ENCODE data around the gene DEGS1. TPM values are rescaled to one million over a fixed set of nuclear protein-coding genes. Genes with fewer than 3 reads are reported as not detected.

The DEGS1 gene
- total and polyA plus RNA-seq, 10 of the 15 experiments (the other 5 are each of a cell fraction or from before 2014, with no cell fraction given): 16.5 to 133 (median 46.0) TPM

DNA sequence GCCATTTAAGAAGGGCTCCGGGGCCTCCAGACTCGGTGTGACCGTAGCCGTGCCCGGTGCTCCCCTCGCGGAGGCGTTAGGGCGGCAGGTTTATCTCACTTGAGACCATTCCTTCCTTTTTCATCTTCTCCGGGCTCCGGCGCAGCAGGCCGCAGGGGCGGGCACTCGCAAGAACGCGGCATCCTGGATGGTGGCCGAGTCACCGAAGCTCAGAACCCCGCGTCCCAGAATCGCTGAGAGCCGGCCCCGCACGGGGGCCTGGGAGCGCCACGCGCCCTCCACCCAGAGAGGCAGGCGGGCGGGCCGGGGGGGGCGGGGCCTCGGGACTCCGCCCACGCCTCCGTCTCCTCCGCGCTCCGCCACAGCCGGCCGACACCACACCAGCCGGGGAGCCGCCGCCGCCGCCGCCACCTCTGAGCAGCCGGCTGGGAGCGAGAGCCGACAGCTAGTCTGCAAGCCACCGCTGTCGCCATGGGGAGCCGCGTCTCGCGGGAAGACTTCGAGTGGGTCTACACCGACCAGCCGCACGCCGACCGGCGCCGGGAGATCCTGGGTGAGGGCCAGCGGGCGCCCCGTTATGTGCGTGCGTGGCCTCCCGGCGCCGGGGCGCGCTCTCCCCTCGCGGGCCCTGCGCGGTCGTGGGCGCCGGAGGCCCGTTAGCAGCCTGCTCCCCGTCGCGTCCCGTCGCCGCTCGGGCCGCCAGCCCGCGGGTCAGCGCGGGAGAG, at the start of gene DEGS1 (continued):
- TF ChIP-seq, protein P1, sequence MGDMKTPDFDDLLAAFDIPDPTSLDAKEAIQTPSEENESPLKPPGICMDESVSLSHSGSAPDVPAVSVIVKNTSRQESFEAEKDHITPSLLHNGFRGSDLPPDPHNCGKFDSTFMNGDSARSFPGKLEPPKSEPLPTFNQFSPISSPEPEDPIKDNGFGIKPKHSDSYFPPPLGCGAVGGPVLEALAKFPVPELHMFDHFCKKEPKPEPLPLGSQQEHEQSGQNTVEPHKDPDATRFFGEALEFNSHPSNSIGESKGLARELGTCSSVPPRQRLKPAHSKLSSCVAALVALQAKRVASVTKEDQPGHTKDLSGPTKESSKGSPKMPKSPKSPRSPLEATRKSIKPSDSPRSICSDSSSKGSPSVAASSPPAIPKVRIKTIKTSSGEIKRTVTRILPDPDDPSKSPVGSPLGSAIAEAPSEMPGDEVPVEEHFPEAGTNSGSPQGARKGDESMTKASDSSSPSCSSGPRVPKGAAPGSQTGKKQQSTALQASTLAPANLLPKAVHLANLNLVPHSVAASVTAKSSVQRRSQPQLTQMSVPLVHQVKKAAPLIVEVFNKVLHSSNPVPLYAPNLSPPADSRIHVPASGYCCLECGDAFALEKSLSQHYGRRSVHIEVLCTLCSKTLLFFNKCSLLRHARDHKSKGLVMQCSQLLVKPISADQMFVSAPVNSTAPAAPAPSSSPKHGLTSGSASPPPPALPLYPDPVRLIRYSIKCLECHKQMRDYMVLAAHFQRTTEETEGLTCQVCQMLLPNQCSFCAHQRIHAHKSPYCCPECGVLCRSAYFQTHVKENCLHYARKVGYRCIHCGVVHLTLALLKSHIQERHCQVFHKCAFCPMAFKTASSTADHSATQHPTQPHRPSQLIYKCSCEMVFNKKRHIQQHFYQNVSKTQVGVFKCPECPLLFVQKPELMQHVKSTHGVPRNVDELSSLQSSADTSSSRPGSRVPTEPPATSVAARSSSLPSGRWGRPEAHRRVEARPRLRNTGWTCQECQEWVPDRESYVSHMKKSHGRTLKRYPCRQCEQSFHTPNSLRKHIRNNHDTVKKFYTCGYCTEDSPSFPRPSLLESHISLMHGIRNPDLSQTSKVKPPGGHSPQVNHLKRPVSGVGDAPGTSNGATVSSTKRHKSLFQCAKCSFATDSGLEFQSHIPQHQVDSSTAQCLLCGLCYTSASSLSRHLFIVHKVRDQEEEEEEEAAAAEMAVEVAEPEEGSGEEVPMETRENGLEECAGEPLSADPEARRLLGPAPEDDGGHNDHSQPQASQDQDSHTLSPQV (IDR thresholded peaks at IDR 0.05): no peak
- peak; percentile 34; the same call in 2 of the 3 replicates for TF ChIP-seq POU2F2 (IDR thresholded peaks at IDR 0.05; ENCODE audit: borderline replicate concordance, low read depth, low read length)

DNA sequence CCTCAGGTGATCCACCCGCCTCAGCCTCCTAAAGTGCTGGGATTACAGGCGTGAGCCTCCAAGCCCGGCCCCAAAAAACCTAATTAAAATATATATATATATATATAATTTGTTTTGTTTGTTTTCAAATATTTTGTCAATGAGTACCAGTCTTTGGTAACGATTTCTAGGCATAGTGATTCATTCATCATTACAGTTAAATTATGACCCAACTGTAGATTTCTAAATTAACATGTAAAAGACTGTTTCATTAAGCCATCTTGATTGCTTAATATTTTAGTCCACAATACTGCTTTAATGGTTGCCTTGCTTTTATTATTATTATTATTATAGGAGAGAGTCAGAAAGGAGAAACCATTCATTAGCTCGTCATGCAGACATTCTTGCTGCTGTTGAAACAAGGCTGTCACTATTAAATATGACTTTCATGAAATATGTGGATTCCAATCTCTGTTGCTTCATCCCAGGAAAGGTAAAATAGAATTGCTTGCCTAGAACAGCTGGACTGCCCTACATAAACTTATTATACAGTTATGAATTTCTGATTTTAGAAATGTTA, 49.2 kb upstream of the DEGS1 start:
- ChIA-PET SMC1A (ENCODE audit: uncharacterized antibody, unreplicated experiment) (interaction anchor here (1.0 to 1.6 kb wide), 2 partner anchors 12 to 18 kb away, joined by 3 read pairs; no protein-coding TSS in a partner anchor), CTCF (interaction anchor here (1.0 kb wide), 1 partner anchor 18 kb away, joined by 3 read pairs; no protein-coding TSS in a partner anchor), RAD21 (ENCODE audit: unreplicated experiment) (no interaction called here), POLR2A (interaction anchor here (0.7 kb wide), 1 partner anchor 11 kb away, joined by 3 read pairs; no protein-coding TSS in a partner anchor)
- H3K4me1 ChIP-seq (ENCODE audit: control insufficient read depth, insufficient read depth, low read length): no peaks in the 10 kb centered on the region
- no peak overlapping the region for H3K4me2 ChIP-seq (ENCODE audit: control insufficient read depth, insufficient read depth)
- H3K79me2 ChIP-seq (ENCODE audit: control insufficient read depth, insufficient read depth, low read length): no peaks in the 10 kb centered on the region
- no peak overlapping the region for H3K27ac ChIP-seq (ENCODE audit: control insufficient read depth, insufficient read depth)
- no peak overlapping the region for H3K4me3 ChIP-seq
- ATAC-seq: no peak
- BruUV-seq (replicated peaks): no TSS peak
- H3K27me3 ChIP-seq (replicated peaks in 1 of 2; ENCODE audit: control insufficient read depth in 2 of 2, insufficient read depth in 2 of 2, low read length in 1 of 2): no peaks in the 10 kb centered on the region
- intact Hi-C loops (cut with micrococcal nuclease; ENCODE audit: unreplicated experiment) (no loop called here), in situ Hi-C loops (cut with MboI) (no loop called here)
- no peak for FAIRE-seq
- H3K36me3 ChIP-seq (ENCODE audit: control insufficient read depth in 2 of 2, insufficient read depth in 2 of 2, low read length in 1 of 2): peaks cover 0 to 19% of the 10 kb centered on the region in 2 experiments; a peak in 3 of 4 replicates
- H2AFZ ChIP-seq (ENCODE audit: control insufficient read depth, low read depth, low read length): no peak overlapping the region
- H4K20me1 ChIP-seq (ENCODE audit: control insufficient read depth, insufficient read depth): no peaks in the 10 kb centered on the region
- H3K9me3 ChIP-seq (replicated peaks; ENCODE audit: control insufficient read depth, insufficient read depth, low read length): peaks cover 2% of the 10 kb centered on the region; the same call in 2 of the 3 replicates
- 79% methylated on average over 5 of the region's 5 CpGs for WGBS (ENCODE audit: insufficient coverage, insufficient replicate concordance, low lambda C conversion rate, missing lambda C conversion rate)
- no peak for DNase-seq (ENCODE audit: low read depth, low spot score)
- no peak overlapping the region for H3K9ac ChIP-seq (ENCODE audit: control insufficient read depth, insufficient read depth, low read length)
- no peak for TF ChIP-seq GABPA (IDR thresholded peaks at IDR 0.05; ENCODE audit: low read depth)
- no peak for TF ChIP-seq SPI1 (IDR thresholded peaks at IDR 0.05; ENCODE audit: borderline replicate concordance, insufficient read depth, low read depth, low read length)
- no peak for TF ChIP-seq KLF5 (IDR thresholded peaks at IDR 0.05; ENCODE audit: partially characterized antibody)
- no peak for TF ChIP-seq RFX5 (IDR thresholded peaks at IDR 0.05; ENCODE audit: low read depth, low read length)
- no peak for TF ChIP-seq POLR2AphosphoS5 (IDR thresholded peaks at IDR 0.05; ENCODE audit: low read length)
- no peak for TF ChIP-seq JUNB (IDR thresholded peaks at IDR 0.05)
- TF ChIP-seq, protein P2, sequence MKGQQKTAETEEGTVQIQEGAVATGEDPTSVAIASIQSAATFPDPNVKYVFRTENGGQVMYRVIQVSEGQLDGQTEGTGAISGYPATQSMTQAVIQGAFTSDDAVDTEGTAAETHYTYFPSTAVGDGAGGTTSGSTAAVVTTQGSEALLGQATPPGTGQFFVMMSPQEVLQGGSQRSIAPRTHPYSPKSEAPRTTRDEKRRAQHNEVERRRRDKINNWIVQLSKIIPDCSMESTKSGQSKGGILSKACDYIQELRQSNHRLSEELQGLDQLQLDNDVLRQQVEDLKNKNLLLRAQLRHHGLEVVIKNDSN (IDR thresholded peaks at IDR 0.05; ENCODE audit: borderline replicate concordance, extremely low read length, insufficient read depth, low read depth, low read length): no peak
- TF ChIP-seq BHLHE40 (IDR thresholded peaks at IDR 0.05; ENCODE audit: borderline replicate concordance in 1 of 2, low read depth in 2 of 2, low read length in 1 of 2): no peak
- TF ChIP-seq HCFC1 (IDR thresholded peaks at IDR 0.05; ENCODE audit: low read length): no peak
- no peak for TF ChIP-seq WRNIP1 (IDR thresholded peaks at IDR 0.05; ENCODE audit: borderline replicate concordance, low read depth, low read length)
- TF ChIP-seq EZH2 (IDR thresholded peaks at IDR 0.05; ENCODE audit: borderline replicate concordance, control insufficient read depth, low read depth, low read length): no peak
- TF ChIP-seq PML (IDR thresholded peaks at IDR 0.05; ENCODE audit: low read length): no peak
- TF ChIP-seq NFYA (IDR thresholded peaks at IDR 0.05; ENCODE audit: borderline replicate concordance, low read depth, low read length): no peak
- no peak for TF ChIP-seq ZNF274 (IDR thresholded peaks at IDR 0.05; ENCODE audit: insufficient read depth, insufficient read length)
- no peak for TF ChIP-seq NR2C2 (IDR thresholded peaks at IDR 0.05; ENCODE audit: borderline replicate concordance, control insufficient read depth, insufficient read length, low read depth)
